IPS DF 4.7 (cell line): Measurements from ENCODE around the gene GOLGA8R.
"Not testable (repeated sequence)": the region's sequence is repeated elsewhere in the genome, so short reads cannot be mapped to it uniquely, and the experiment has no call there.

Experiments used
- DNase-seq: peaks from one replicate; pipeline ENCODE4 v3.0.0-alpha.2; 2013; ENCODE audit warnings: low spot score; ENCODE audit errors: extremely low read depth

Gene GOLGA8R, protein sequence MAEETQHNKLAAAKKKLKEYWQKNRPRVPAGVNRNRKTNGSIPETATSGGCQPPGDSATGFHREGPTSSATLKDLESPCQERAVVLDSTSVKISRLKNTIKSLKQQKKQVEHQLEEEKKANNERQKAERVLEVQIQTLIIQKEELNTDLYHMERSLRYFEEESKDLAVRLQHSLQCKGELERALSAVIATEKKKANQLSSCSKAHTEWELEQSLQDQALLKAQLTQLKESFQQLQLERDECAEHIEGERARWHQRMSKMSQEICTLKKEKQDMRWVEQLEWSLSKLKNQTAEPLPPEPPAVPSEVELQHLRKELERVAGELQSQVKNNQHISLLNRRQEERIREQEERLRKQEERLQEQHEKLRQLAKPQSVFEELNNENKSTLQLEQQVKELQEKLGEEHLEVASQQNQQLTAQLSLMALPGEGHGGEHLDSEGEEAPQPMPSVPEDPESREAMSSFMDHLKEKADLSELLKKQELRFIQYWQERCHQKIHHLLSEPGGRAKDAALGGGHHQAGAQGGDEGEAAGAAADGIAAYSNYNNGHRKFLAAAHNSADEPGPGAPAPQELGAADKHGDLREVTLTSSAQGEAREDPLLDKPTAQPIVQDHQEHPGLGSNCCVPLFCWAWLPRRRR

DNA sequence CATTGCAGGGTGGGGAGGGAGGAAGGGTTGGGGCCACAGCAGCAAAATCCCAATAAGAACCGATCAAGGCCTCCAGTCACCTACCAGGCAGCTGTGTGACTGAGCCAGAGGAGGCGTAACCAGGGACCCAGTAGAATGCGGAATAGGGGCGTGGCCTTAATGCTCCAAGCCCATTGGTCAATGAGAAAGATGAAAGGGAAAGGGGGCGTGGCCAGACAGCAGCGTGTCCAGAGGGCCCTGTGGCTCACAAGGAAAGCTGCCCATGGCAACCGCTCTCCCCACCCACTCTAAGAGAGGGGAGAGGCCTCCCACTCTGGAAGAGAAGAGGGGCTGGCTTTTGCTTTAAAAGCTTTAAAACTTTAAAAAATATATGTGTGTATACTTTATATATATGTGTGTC is at the start of gene GOLGA8R:
TSS of gene GOLGA8R (minus strand) at position 101 of the 400 bp plus-strand sequence. CDS start at position 3, 98 bp downstream.
- not testable (repeated sequence) for DNase-seq

DNA sequence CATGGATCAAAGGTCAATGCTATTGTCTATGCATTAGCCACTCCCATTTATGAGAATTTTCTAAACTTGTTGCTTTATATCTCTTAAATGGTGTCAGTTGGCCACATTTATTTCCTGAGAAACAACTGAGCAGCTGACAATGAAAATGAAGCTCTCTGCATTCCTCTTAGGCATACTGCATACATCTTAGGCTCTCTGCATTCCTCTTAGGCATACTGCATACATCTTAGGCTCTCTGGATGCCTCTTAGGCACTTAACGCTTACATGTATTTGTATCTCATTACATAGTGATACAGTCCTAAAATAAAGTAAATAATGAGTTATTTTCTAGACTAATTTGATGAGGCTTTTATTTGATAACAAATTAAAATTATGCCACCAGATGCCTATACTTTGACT is 49.8 kb upstream of the GOLGA8R start:
- DNase-seq: not testable (repeated sequence)

DNA sequence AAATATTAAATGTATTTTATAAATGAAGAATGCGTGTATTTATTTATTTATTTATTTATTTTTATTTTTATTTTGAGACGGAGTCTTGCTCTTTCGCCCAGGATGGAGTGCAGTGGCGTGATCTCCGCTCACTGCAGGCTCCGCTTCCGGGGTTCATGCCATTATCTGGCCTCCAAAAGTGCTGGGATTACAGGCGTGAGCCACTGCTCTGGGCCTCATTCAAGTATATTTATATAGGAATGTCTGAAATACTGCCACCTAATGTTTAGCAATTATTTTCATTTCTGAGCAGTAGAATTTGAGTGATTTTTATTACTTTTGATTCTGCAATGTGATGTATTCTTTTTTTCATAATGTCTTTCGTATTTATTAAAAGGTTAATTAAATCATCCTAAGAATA is 48.1 kb upstream of the GOLGA8R start:
- not testable (repeated sequence) for DNase-seq

DNA sequence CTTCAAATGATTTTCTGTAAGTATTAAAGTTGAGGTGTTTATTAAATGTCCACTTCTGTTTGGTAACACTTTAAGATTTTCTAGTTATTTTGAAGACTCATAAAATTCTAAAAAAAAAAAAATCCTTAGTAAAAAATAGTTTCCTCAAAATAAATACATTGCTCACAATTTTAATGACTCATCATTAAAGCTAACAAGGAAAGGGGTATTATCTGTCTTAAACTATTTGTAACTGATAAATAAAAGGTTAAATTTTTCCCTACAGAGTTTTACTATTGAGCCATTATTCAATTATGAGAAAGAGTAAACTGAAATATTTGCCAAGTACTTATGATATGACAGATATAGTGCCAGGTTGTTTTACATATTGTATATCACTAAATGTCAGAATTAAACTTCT is 38.6 kb upstream of the GOLGA8R start:
- DNase-seq: not testable (repeated sequence)

DNA sequence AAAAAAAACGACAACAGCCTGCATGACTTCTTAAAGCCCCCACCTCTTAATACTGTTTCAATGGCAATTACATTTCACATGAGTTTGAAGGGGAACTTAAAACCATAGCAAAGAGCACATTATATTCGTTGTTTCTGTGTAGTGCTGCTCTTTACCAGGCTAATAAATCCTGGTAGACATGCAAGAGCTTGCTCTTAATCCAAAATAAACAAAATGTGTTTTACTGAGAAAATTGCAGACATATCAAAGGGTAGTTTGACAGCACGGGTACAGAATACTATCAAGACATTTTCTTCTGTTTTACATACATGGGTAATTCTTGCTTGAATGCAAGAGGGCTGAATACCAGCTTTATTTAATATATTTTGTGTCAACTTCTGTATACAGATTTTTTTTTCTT is 24.3 kb upstream of the GOLGA8R start:
- not testable (repeated sequence) for DNase-seq

DNA sequence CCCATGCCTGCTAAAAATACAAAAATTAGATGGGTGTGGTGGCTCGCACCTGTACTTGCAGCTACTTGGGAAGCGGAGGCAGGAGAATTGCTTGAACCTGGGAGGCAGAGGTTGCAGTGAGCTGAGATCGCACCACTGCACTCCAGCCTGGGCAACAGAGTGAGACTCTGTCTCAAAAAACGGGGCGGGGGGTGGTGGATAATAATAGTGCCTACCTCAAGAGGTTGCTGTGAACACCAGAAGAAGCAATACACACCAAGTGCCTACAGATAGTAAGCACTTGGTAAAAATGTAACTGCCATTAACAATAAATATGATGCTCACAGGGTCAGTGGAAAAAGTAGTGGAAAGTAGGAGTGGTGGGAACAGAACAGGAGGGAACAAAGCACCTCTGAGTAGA is 21.8 kb upstream of the GOLGA8R start:
- DNase-seq: not testable (repeated sequence)

DNA sequence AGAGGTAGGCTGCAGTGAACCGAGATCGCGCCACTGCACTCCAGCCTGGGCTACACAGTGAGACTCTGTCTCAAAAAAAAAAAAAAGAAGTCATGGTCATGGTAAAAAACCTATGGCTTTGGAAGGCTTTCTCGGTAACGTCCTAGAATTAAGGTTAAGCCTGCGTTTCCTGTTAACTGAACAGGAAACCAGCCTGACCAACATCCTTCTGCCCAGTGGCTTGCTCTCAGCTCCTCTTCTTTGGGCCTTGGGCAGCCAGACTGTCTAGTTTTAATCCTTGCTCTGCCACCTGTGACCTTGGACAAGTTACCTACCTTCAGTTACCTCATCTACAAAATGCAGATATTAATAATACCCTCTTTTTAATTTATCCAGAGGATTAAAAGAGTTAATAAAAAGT is 6.7 kb upstream of the GOLGA8R start:
- DNase-seq: not testable (repeated sequence)

DNA sequence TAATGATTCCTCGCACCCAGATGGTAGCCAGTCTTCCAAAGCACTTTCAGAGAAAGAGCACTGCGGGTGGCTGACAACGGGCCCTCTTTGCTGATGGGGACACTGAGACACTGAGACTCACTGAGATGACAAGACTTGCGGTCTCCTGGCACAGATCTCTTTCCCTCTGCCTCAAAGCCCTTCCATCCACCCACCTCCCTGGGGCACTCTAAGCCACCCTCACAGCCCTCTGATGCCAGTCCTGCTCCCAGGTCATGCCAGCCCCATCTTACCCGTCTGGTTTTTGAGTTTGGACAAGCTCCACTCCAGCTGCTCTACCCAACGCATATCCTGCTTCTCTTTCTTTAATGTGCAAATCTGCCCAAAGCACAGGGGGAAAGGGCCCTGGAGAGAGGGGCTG is 6.4 kb downstream of the GOLGA8R start:
- not testable (repeated sequence) for DNase-seq

DNA sequence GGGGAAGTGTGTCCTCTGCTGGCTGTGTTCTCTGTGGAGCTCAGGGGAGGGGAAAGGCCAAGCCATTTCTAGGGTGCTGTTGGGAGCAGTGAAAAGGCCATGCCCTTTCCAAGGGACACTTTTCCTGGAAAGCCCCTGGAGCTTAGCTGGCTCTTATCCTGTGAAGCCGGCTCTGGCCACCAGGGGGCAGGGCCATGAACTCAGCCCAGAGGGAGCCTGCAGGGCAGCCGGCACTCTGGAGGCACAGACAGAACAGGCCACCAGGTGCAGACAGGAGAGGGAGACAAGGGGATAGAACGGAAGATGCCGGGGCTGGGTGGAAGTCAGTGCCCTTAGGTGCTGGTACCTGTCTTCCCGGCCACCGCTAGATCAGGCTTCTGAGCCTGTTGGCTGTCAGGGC is 15.1 kb downstream of the GOLGA8R start:
- not testable (repeated sequence) for DNase-seq

DNA sequence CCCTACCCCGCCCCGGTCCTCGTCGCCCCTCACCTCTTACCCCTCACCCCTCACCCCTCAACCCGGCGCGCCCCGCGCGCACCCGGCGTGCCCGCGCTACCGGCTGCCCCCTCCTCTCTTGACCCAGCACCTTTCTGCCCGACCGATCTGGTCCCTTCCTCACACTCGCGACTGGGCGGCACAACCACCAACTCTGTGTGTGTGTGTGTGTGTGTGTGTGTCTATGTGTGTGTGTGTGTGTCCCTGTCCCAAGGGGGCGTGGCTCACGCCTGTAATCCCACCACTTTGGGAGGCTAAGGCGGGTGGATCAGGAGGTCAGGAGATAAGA is 20.4 kb downstream of the GOLGA8R start:
- DNase-seq: not testable (repeated sequence)

DNA sequence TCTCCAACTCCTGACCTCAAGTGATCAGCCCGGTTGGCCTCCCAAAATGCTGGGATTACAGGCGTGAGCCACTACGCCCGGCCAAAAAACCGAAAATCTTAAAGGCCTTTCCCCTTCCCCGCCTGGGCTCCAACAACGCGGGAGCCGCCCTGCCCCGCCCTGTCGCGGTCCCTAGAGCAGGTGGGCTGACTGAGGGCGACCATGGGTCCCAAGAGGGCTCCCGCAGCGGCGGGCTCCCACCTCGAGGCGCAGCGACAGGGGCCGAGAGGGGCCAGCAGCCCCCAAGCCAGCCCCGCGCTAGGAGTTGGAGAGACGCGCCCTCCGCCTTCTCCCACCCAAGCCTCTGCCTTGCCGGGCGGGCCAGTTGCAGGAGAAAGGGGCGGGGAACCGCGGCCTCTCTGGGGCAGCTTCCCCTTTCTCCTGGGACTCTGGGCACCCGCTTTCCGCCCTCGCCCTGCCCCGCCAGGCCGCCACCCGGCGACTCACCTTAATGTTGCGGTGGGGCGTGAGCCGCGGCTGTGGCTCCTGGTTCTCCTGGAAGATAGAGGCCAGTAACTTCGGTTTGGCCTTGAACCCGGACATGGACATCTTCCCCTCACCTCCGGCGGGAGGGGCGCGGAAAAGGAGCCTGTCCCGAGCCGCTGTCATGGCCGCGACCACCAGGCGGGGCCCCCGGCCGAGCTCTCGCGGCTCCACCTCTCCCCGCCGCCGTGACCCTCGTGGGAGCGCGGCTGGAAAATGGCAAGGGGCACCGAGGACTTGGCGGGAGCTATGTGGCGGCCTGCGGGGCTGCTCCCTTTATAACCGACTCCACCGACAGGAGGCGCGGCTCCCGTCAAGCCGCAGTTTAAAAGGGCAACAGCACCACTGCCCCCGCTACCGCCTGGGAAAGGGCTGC is 21.0 kb downstream of the GOLGA8R start, which contains the start of gene CHRFAM7A:
TSS of gene CHRFAM7A (minus strand) at position 775 of the 898 bp plus-strand sequence. CDS start 10,189 bp downstream, outside the sequence.
- DNase-seq: not testable (repeated sequence)

DNA sequence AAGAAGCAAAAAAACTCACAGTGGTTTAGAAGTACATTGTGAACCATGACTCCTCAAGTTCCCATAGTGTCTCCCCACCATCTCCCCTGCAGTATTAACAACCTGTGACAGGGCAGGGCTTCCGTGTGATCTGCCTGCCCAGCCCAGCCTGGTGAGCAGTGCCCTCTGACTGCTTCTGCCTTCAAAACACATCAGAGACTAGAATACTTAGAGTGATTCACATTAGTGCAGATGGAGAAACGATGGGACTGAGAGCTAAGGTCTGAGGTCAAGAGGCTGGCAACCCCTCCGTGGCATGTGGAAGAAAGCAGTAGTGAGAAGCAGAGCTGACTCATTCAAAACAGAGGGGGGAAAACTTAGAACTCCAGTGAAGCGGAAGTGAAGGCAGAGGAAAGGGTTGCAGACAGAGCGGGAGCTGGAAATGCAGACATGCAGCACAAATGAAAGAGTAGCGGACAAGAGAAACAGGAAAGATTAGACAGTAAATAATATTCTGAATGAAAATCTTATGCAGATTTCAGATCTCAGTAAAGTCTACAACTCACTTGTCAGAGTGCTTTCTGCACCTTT is 27.7 kb downstream of the GOLGA8R start:
- DNase-seq: not testable (repeated sequence)

DNA sequence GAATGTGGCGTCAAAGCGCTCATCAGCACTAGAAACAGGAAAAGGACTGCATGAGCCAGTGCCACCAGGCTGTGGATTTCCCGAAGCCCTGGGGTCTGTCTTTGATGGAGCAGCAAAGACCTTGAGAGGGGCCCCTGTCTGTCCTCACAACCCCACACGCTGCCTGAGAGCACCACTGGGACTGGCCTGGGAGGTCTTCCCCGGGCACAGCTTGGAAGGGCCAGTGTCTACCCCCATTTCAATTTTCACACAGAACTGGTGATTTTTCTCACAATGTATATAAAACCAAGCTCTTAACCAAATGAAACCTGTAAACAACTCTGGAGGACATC is 37.0 kb downstream of the GOLGA8R start:
- DNase-seq: not testable (repeated sequence)

DNA sequence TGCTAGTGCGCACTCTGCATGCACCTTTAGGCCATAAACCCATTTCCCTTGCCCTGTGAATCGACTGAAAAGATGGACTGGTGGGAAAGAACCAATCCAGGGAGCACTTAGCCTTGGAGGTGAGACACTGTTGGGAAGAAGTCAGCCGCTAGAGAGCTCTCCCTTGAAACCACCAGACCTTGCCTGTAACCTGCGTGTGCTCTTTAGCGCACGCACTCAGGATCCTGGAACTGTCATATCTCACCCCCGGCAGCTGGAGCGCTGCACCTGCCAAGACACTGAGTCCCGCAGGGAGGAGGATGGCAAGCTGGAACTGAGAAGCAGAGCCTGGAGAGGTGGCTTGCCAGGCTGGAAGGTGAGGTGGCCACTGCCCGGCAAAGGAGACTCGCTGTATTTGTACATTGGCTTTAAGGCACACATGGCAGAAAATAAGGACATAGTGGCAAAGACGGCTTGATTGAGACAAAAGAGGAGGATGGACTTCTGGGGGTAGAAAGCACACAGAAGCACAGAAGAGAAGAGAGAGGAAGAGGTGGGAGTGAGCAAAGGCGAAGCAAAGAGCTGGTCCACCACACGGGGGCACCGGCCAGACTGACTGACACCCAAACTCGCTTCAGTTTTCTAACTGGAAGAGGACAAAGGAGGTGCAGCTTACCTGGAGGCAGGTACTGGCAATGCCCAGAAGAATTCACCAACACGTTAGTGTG is 37.5 kb downstream of the GOLGA8R start:
- DNase-seq: not testable (repeated sequence)

DNA sequence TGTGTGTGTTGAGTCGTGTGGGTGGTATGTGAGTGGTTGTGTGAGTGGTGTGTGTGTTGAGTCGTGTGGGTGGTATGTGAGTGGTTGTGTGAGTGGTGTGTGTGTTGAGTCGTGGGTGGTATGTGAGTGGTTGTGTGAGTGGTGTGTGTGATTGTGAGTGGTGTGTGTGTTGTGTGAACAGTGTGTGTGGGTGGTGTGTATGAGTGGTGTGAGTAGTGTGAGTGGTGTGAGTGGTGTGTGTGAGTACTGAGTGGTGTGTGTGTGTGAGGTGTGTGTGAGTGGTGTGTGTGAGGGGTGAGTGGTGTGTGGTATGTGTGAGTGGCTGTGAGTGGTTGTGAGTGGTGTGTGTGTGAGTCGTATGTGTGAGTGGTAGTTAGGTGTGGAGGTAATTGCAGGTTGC is 38.2 kb downstream of the GOLGA8R start:
- not testable (repeated sequence) for DNase-seq

DNA sequence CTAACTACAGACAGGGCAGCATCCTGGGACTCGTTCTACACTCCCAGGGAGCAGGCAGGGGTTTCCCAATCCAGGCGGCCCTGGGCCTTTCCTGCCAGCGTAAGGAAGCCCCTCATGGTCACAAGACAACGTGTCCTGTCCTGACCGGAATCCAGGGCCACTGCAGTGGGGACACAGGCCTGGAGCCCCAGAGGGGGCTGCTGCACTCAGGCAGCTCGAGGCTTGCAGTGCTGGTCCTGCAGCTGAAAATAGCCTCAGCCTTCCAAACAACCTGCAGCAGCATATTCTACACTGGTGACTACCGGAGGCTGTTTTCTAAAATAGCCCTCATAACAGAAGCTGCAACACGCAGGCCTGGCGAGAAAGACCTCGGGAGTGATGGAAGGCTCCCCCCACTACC is 39.2 kb downstream of the GOLGA8R start:
- not testable (repeated sequence) for DNase-seq

DNA sequence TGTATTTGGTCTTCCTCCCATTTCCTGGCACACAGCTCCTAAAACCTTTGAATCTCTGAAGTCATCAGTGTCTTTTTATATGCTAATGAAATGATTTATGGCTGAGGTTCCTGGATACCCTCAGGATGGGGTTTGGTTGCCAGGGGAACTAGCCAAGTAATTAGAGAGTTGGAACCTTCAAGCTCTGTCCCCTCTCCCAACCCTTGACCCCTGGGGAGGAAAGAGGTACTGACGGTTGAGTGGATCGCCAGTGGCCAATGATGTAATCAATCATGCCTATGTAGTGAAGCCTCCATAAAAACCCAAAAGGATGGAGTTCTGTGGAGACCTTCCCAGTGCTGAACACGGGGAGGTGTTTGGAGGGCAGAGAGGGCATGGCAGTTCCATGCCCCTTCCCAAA is 45.8 kb downstream of the GOLGA8R start:
- DNase-seq: not testable (repeated sequence)

DNA sequence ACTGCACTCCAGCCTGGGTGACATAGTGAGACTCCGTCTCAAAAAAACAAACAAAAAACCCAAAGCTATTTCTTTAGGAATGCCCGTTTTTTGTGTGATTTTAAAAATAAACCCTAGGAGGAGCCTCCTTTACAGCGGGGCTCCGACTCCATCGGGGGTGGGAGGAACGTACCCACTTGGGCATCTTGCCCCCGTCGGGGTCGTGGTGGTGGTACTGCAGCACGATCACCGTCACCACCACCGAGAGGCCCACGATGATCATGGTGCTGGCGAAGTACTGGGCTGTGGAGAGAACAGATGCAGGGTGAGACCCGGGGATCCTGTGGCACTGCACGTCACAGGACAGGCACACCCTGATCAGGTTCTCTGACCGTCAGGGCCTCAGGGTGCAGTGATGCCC is 46.8 kb downstream of the GOLGA8R start:
- not testable (repeated sequence) for DNase-seq

DNA sequence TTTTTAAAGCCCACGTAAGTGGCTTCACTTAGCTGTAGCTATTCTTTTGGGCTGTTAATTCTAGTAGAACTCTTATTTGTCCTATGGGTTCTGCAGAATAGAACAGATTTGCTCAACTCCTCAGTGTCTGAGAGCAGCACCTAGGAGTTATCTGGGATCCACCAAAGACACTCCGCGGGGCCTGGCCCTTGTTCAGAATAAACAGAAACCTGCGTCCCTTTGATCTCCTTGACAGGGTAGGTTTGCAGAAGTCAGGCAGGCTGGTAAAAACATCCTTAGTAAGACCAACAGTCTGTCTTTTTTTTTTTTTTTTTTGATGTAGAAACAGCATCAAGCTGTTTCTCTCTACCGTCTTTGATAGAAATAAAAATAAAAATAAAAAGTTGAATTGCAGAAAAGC is 52.7 kb downstream of the GOLGA8R start:
- DNase-seq: not testable (repeated sequence)

DNA sequence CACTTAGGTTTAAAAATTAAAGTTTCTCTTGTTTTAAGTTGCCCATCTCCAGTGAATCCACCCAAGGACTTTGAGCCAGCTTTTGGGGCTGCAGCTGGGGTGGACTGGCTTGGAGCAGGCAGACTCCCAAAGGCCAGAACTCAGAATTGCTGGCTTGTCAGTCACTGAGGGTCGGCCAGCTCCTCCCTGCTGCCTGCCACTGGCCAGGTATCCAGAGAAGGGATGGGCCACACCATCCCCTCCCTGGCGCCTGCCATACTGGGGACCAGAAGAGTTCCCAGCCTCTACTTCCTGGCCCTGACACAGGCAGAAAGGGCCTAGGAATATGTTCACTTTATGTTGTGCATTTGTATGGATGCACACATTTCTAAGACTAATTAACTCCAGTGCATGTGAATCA is 53.1 kb downstream of the GOLGA8R start:
- not testable (repeated sequence) for DNase-seq

DNA sequence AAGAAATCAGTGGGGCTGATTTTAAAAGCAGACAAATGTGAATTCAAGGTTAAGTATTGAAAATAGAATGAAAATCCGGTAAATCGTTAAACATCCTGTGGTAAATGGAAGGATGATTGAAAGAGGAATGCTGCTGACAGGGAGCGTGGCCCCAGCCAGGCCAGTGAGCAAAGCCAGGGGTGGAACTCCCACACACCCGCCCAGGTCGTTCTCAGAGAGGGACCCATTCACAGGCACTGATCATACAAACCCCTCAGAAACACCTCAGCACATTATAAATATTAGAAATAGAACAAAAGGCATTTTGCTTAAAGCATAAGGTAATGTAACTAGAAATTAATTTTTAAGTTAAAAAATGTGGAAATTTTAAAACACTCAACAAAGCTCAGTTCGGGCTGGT is 59.0 kb downstream of the GOLGA8R start:
- DNase-seq: not testable (repeated sequence)
